SK-N-SH treated with all-trans-retinoic acid at 6 μM for 48 hours (cell line): ENCODE results near the gene MRPL58.

Experiments
- BACH2 ChIP-seq: fragments of 250-450 bp; sonication (Bioruptor Pico); IDR thresholded peaks from 2 replicates; pipeline ENCODE4 v1.9.0; 2021; ENCODE audit warnings: mild to moderate bottlenecking, borderline replicate concordance
- GLIS3 ChIP-seq: fragments of 250-450 bp; sonication (Bioruptor Pico); IDR thresholded peaks from 2 replicates; pipeline ENCODE4 v1.5.0; 2020; ENCODE audit warnings: mild to moderate bottlenecking, moderate library complexity
- PPARA ChIP-seq: fragments of 250-450 bp; sonication (Bioruptor Pico); IDR thresholded peaks from 2 replicates; pipeline ENCODE4 v1.5.0; 2020; ENCODE audit warnings: mild to moderate bottlenecking, borderline replicate concordance
- TCF4 ChIP-seq: fragments of 250-450 bp; sonication (Bioruptor Pico); IDR thresholded peaks from 2 replicates; pipeline ENCODE4 v1.8.0; 2021; ENCODE audit warnings: mild to moderate bottlenecking, moderate library complexity, borderline replicate concordance
- TF ChIP-seq, protein P1 (sequence below): fragments of 250-450 bp; sonication (Bioruptor Pico); IDR thresholded peaks from 2 replicates; pipeline ENCODE4 v1.5.1; 2021; ENCODE audit warnings: mild to moderate bottlenecking, moderate library complexity

DNA sequence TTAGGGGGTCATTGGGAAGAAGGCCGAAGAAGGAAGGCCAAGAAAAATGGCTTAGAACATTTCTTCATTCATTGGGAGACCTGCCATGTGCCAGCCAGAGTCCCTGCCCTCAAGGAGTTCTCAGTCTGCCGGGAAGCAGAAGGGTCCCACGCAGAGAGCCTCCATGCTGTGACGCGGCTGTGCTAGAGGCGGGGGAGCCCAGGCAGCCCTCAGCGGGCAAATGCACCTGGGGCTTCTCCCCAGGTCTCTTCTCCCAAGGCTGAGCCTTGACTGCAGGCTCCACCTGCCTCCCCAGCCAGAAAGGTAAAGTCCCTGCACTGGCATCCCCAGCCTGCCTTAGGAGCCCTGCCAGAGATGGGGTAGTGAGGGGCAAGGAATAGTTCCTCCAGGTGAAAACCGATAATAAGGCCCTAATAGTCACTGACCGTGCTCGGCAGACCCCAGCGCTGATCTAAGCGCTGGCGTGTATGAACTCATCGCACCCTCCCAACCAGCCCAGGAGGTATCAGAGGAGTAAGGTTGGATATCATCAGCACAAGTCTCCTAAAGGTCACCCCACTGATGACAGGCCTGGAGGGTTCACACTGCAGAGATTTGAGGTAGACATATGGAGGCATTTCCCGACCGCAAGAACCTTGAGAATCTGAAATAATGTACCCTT, 31.0 kb upstream of the MRPL58 start:
- TF ChIP-seq GLIS3, result no peak
- TF ChIP-seq BACH2 (CRISPR knock-in tag), result no peak
- TF ChIP-seq TCF4 (CRISPR knock-in tag), result no peak
- TF ChIP-seq PPARA (CRISPR knock-in tag), result no peak
- TF ChIP-seq, protein P1, sequence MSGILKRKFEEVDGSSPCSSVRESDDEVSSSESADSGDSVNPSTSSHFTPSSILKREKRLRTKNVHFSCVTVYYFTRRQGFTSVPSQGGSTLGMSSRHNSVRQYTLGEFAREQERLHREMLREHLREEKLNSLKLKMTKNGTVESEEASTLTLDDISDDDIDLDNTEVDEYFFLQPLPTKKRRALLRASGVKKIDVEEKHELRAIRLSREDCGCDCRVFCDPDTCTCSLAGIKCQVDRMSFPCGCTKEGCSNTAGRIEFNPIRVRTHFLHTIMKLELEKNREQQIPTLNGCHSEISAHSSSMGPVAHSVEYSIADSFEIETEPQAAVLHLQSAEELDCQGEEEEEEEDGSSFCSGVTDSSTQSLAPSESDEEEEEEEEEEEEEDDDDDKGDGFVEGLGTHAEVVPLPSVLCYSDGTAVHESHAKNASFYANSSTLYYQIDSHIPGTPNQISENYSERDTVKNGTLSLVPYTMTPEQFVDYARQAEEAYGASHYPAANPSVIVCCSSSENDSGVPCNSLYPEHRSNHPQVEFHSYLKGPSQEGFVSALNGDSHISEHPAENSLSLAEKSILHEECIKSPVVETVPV, result no peak
